HG03025 (cell line): ENCODE results near the gene MYD88.

Source experiments
- ATAC-seq: cut with Tn5 transposase; IDR thresholded peaks from one replicate; pipeline ENCODE4 v1.9.1; 2021; ENCODE audit warnings: mild to moderate bottlenecking, moderate library complexity; ENCODE audit not compliant: unreplicated experiment, low FRiP score

The MYD88 gene

DNA sequence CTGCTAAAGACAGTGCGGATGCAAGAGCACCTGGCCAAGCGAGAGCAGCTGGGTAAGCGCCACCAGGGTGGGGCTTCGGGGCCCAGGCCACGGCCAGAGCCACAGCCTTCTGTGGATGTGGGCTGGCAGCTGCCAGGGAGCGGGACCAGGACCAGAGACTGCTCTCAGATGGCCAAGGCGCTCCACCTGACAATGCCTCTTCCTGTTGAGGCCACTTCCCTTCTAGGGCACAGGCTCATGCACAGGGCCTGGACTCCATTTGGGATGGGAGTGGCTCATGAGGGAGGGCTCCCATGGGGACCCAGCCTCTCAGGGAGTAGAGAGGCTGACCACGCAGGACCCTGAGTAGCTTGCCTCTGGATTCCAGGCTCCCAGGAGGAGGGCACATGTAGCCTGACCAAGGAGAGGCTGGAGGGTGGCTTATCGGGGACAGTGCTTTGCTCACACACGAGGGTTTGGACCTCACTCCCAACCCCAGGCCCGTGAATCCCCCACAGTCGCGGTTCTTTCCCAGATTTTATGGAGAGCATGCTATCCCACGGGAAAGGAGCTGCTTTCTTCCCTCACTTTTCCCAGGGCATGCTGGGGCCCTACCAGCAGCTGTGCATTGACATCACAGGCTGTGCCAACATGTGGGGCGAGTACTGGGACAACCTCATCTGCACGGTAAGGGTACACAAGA, 26.6 kb upstream of the MYD88 start:
- ATAC-seq: no peak

DNA sequence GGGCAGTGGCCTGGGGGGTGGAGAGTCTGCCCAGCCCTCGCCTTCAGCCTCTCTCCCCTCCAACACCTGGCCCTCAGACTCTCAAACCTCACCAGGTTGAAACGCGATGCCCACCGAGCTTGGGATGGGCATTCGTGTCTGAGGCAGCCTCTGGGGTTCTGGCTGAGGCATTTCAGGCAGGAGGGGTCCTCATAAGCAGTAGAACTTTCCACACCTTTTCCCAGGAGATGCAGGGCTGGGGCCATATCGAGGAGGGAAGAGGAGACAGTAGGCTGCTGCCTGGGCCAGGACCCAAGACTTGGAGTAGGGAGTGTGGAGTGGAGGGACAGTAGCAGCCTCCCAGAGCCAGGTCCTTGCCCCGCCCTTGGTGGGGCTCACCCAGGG, 26.1 kb upstream of the MYD88 start:
- ATAC-seq: no peak

DNA sequence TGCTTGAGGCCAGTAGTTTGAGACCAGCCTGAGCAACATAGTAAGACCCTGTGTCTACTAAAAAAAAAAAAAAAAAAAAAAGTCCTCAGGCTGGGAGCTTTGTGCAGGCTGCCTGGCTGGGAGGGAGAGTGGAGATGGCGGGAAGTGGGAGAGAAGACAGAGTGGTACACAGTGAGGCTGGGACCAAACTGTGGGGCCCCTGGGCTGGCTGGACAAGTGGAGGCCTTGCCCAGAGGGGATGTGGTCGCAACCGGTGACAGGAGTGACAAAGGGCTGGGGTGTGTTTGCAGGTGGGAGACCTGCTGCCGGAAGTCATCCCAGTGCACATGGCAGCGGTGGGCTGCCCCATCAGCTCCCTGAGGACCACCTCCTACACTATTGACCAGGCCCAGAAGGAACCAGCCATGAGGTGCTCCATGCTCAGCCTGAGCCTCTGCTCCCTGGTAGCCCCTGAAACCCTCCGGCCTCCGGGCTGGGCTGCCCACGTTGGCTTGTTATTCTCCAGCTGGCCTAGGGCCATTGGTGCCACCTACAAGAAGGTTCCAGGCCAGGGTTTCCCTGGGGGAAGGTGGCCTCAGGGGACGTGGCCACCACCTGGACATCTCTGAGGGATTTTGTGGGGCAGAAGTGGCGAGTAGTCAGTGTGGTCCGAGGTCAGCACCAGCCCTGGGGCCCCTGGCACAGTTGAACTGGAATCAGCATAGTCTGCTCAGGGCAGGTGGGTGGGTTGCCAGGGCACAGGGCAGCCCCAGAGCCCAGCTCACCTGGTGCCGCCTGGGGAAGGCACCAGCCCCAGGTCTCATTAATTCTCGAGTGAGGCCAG, 24.2 kb upstream of the MYD88 start:
- ATAC-seq: no peak

DNA sequence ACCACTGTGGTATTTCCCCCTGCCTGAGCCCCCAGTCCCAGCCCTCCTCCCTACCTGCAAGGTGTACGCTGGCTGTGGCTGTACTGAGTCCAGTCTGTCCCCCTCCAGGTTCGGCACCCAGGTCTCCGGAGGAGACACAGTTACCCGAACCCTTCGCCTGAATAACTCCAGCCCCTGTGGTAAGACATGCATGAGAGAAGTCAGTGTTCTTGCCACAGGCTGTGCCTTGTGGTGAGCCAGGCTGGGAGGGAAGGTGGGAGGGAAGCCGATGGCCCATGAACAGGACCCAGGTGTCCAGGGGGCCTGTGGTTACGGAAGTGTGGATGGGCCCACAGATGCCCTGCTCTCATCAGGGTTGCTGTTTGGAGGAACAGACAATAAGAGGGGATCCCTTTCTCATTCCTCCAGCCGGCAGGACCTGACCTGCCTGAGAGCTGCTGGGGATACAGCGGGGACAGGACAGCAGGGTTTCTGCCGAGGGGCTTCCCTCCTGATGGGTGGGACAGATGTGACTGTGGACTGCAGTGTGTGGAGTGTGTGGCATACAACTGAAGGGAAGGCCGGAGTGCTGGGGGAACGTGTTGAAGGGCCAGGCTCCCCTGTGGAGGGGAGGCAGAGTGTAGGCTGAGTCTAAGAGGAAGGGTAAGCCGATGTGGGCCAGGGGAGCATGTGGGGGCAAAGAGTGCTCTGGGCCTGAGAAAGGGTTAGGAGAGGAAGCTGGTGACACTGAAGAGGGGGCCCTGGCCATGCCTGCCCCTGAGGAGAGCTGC, 23.4 kb upstream of the MYD88 start:
- no peak for ATAC-seq

DNA sequence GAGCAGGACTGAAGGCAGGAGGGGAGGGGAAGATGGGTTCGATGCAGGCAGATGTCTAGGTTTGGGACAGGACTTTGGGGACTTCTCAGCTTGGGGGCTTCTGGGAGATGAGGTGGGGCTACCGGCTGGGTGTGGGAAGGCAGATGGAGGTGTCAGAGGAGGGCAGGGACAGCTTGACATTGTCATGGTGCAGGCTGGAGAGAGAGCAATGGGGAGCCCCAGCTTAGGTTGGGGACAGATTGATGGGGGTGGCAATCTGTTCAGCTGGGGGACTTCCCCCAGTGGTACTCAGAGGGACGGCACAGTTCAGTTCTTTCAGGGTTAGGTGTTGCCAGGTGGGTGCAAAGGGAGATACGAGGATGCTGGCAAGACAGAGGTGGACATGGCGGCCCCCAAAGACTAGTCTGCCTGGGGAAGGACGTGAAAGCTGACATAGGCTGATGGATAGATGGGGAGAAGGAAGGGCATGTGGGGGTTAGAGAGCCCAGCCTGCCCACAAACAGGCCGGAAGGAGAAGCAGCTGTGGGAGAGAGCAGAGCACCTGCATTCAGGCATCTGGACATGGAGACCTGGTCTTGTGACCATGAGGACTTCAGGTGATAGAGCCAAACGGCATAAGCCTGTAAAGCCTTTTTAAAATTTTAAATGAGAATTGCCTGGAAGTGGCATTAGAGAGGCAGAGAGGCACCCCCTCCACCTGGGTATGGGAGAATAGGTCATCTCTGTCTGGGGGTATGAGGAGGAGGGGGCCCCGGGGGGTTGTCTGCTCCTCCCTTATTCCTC, 22.6 kb upstream of the MYD88 start:
- no peak for ATAC-seq

DNA sequence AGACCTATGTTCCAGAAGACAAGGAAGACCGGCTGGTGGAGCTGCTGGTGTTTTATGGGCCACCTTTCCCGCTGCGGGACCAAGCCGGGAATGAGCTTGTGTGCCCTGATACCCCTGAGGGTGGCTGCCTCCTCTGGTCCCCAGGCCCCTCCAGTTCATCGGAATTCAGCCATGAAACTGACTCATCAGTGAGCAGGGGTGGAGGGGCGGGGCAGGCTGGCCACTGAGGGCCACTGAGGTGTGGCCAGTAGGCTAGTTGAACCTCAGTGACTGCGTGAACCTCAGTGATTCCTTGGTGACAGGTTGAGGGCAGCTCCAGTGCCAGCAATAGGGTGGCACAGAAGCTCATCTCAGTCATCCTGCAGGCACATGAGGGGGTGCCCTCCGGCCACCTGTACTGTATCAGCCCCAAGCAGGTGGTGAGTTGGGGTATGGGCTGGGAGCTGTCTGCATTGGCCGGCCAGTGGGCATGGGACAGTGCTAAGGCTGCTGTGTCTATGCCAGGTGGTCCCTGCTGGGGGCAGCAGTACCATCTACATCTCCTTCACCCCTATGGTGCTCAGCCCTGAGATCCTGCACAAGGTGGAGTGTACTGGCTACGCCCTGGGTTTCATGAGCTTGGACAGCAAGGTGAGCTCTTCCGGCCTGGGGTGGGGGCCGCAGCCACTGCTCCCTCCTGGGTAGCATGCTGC, 21.8 kb upstream of the MYD88 start:
- ATAC-seq: no peak

DNA sequence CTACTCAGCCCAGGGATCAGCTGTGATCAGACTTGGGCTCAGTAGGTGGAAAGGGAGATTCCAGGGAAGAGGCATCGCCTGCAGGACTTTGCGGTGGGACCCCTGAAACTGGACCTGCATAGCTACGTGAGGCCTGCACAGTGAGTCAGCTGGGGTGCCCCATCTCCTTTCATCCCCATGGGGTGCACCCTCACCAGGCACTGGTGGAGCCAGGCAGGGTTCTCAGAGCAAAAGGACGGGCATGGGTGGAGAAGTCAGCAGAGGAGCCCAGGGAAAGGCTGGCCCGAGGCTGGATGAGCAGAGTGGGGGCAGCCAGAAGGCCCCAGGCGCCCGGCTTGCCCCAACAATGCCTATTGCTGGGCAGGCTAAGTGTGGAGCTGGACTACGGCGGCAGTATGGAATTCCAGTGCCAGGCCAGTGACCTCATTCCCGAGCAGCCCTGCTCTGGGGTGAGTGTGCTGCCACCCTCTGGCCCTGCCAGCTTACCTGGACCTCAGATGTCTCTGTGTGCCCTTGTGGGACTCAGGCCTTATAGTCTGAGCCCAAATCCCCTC, 21.2 kb upstream of the MYD88 start:
- ATAC-seq: no peak

DNA sequence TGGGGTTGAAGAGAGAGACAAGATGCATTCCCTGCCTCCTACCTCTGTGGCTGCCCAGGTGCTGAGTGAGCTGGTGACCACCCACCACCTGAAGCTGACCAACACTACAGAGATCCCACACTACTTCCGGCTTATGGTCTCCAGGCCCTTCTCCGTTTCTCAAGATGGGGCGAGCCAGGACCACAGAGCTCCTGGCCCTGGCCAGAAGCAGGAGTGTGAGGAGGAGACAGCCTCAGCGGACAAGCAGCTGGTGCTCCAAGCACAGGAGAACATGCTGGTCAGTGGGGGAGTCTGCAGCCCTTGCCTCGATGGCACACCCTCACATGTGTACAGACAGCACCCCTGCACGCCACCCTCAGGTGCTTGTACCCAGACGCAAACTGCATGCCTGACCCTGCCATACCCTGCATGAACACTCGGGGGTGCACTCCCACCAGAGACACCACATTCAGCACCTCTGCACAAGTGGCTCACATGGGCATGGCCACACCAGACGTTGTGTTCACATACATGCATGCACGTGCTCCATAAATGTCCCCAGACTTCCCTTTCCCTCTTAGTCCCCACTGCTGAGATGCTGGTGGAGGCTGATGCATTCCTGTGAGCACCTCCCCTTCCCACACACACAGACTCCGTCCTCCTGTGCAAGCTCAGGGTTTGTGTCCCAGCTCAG, 20.6 kb upstream of the MYD88 start:
- ATAC-seq: peak; percentile 47

DNA sequence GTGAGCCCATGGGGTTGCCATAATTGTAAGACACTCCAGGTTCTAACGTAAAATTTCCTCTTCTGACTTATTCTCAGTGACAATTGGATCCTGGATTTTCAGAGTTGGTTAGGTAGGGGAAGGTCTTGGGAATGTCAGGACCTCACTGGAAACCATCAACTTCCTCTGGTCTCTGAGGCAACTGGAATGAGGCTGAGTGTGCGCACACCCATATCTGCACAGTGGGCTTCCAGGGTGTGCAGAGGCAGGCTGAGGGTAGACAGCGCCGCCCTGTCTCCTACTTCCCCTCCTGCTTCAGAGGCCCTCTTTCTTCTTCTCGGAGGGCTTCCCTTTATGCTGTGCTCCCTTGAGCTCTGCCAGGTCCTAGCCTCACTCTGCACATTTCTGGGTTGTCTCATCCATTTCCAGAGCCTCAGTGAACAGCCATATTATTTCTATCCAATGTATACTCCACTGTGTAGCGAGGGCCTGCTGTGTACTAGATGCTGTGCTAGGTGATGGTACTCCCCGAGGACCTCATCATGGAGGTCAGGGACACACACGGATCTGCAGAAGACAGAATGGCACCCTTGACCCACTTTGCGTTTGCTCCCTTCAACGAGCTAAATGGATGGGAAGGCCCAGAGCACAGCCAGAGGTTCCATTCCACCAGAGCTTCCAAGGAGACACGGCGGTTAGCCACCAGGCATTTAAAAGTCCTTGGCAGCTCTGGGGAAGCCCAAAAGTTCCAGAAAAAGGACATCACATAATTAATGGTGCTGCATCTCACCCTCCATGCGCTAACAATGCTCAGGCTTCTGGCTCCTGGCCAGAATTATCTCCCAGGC, 19.8 kb upstream of the MYD88 start:
- no peak for ATAC-seq

DNA sequence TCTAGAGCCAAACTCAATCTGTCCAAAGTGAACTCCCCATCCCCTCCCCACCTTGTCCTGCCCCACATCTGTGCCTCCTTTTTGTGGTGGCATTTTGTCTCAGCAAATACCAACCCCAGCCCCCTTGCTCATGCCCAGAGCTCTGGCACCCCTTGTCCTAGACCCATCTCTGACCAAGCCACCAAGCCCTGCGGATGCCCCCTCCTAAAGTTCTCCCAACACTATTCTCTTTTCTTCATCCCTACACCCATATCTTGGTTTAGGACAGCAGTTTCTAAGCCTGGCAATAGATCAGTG, 19.3 kb upstream of the MYD88 start:
- no peak for ATAC-seq

DNA sequence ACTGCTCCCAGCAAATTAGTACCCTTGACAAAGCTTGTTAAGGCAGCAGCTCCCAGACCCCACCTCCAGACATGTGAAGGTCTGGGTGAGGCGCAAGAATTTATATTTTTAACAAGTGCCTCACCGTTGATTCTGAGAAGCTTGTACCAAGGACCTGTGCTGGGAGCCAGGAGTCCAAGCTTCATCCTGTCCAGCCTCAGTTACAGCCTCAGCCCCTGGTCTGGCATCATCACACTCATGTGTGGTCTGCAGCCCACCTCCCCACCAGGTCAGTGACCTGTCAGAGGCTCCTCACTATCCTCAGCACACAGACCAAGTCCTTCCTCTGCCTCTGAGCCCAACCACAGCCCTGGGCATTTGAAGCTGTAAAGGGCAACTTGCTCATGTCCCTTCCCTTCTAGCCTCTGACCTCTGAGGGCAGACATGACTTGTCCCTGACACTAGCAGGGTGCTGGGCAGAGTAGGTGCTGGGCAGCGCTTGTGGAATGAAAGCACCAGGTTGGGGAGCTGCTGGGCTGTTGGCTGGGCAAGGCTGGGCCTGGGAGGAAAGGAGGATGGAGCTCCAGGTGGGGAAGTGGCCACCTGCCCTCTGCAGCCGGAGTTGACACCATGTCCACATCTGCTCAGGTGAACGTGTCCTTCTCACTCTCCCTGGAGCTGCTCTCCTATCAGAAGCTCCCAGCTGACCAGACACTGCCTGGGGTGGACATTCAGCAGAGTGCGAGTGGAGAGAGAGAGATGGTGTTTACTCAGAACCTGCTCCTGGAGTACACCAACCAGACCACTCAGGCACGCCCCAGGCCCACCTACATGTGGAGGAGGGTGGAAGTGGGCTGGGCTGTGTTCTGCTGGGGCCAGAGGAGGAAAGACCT, 18.4 kb upstream of the MYD88 start:
- ATAC-seq: no peak

DNA sequence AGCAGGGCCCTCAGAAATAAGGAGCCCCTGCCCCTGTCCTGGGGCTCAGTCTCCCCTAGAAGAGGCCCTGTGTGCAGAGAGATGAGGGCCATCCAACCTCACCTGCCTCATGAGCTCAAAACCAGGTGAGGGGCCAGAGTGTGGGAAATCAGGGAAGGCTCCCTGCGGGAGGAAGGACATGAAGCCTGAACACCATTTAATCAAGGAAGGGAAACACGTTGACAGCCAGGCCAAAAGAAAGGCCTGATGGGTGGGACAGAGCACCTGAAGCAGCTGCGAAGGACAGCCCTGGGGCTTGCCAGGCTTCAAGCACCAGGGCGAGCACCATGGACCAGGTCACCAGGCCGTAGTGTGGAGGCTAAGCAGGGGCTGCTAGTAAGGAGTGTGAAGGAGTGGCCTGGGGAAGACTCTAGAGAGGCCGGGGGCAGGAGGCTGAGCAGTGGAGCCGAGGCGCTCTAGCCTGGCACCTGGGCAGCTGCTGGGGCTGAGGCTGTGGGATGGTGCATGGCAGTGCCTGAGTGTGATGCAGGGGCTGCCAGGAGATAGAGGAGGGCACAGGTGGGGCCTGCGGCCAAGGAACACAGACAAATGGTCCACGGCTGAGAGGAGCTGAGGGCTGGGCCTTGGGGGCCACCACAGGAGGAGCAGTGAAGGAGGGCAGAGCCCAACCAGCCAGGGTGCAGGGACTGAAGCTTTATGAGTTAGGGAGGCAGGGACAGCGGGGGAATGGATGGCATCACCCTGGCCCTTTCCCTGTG, 17.6 kb upstream of the MYD88 start:
- ATAC-seq: no peak

DNA sequence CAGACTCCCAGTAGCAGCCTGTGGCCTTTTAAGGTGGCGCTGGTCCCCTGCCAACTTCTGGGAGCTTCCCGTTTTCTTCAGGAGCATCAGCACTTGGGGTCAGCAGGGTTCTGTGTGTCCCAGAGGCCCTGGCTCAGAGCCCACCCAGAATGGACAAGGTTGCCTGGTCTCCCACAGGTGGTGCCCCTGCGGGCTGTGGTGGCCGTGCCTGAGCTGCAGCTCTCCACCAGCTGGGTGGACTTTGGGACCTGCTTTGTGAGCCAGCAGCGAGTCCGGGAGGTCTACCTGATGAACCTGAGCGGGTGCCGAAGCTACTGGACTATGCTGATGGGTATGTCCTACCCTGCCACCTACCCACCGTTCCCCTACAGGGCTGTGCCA, 17.0 kb upstream of the MYD88 start:
- no peak for ATAC-seq

DNA sequence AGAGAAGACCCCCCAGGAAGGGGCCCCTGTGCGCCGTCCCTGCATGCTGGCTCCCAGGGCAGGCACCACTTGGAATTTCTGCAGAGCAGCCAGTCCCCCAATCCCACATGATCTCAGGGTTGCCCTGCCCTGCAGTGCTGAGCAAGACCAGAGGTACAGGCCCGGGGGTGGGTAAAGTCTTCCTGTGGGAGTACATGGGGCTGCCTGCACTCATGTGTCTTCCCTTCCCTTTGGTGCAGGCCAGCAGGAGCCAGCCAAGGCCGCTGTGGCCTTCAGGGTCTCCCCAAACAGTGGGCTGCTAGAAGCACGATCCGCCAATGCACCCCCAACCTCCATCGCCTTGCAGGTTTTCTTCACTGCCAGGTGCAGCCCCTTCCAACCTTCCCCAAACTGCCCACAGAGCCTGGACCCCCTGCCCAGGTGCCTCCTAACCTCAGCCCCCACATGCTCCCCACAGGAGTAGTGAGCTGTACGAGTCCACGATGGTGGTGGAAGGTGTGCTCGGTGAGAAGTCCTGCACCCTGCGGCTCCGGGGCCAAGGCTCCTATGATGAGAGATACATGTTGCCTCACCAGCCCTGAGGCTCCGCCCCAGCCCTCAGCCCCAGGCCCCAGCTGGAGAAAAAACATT, 16.5 kb upstream of the MYD88 start:
- ATAC-seq: no peak

DNA sequence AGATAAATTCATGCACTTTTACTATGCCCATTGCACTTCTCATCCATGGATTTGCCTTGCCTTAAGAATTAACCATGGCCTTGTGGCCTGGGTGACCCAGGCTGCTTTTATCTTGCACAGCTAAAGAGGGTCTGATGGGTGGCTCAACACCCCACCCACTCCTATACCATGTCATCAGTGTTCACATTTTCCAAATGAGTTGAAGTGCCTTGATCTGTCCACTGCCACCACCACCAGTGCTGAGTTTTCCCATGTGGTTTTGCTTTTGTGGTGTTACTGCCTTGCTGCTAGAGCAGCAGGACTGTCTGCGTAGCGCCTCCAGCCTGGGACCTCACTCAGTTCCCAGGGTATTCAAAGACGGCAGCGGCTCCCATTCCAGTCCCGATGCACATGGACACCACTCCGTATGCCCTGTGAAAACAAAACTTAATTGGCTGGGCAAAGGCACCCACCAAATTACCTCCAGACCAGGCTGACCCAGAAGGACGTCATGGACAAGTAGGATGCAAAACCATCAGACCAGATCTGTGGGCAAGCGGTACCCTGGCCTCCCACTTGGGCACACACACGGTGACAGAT, 15.7 kb upstream of the MYD88 start:
- ATAC-seq: no peak
